Stimulated activated naive B cell treated with anti-CD40 and anti-IgM and Interleukin-4, amounts not matched to agents 10 μg/mL and 1 μg/mL and 100 μg/mL, for 72 hours (primary cell): ENCODE results near the gene TRIM48.
"Not testable (repeated sequence)": the region's sequence is repeated elsewhere in the genome, so short reads cannot be mapped to it uniquely, and the experiment has no call there.

ENCODE experiments used
- ATAC-seq, 2 donors: fragments of 150-1000 bp; cut with Tn5 transposase; replicated peaks; 2 replicates each; pipeline ENCODE4 v1.10.0; 2021; ENCODE audit warnings: moderate library complexity in 1 of 2
- DNase-seq: peaks from one replicate; pipeline ENCODE4 v3.0.0; 2021
- H3K27ac Mint-ChIP-seq: one replicate; pipeline ENCODE4 v1.8.0; 2022; ENCODE audit warnings: mild to moderate bottlenecking, mixed read lengths
- H3K27me3 Mint-ChIP-seq, 2 donors: one replicate each; pipeline ENCODE4 v1.8.0; 2022; ENCODE audit warnings: mixed read lengths in 2 of 2
- H3K36me3 Mint-ChIP-seq, 2 donors: one replicate each; pipeline ENCODE4 v1.8.0; 2022; ENCODE audit warnings: mixed read lengths in 2 of 2, mild to moderate bottlenecking in 1 of 2
- H3K4me1 Mint-ChIP-seq, 2 donors: one replicate each; pipeline ENCODE4 v1.8.0; 2022; ENCODE audit warnings: mixed read lengths in 2 of 2, mild to moderate bottlenecking in 1 of 2
- H3K4me3 Mint-ChIP-seq, 2 donors: one replicate each; pipeline ENCODE4 v1.8.0; 2022; ENCODE audit warnings: mild to moderate bottlenecking in 2 of 2, mixed read lengths in 2 of 2, moderate library complexity in 1 of 2
- H3K9me3 Mint-ChIP-seq, 2 donors: one replicate each; pipeline ENCODE4 v1.8.0; 2022; ENCODE audit warnings: mixed read lengths in 2 of 2, mild to moderate bottlenecking in 1 of 2

Gene TRIM48, protein sequence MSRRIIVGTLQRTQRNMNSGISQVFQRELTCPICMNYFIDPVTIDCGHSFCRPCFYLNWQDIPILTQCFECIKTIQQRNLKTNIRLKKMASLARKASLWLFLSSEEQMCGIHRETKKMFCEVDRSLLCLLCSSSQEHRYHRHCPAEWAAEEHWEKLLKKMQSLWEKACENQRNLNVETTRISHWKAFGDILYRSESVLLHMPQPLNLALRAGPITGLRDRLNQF

DNA sequence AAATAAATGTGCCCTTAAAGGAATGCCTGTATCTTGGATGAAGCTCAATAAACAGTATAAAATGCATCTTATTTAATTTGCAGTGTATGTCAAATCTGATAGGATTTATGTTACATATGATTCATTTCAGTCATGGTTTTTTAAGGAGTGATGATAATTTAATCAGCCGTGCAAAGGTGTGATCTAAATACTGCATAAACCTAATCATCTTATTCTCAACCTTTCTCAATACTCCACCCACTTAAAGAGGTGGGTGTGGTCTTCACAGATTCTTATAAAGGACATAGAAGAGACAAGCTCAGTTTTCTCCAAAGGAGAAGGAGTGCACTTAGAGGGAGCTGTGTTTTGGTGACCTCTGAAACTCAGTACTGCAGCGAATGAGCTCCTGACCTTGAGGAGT lies at the start of gene TRIM48:
Gene TRIM48, plus strand, starts transcription at position 301 of the 400 bp plus-strand sequence. CDS start 113 bp downstream, outside the sequence.
- not testable (repeated sequence) for H3K9me3 Mint-ChIP-seq, H3K4me1 Mint-ChIP-seq, ATAC-seq, DNase-seq, H3K27me3 Mint-ChIP-seq, H3K36me3 Mint-ChIP-seq, H3K27ac Mint-ChIP-seq, H3K4me3 Mint-ChIP-seq

DNA sequence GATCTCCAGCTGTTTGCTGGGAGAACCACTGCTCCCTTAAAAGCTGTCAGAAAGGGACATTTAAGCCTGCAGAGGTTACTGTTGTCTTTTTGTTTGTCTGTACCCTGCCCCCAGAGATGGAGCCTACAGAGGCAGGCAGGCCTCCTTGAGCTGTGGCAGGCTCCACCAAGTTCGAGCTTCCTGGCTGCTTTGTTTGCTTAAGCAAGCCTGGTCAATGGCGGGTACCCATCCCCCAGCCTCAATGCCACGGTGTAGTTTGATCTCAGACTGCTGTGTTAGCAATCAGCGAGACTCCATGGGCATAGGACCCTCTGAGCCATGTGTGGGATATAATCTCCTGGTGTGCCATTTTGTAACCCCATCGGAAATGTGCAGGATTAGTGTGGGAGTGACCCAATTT lies 23.6 kb upstream of the TRIM48 start:
- not testable (repeated sequence) for H3K4me1 Mint-ChIP-seq, DNase-seq, H3K36me3 Mint-ChIP-seq, H3K27me3 Mint-ChIP-seq, H3K27ac Mint-ChIP-seq, ATAC-seq, H3K4me3 Mint-ChIP-seq
- peaks cover 9 to 16% of the 10 kb centered on the region in 2 donors for H3K9me3 Mint-ChIP-seq

DNA sequence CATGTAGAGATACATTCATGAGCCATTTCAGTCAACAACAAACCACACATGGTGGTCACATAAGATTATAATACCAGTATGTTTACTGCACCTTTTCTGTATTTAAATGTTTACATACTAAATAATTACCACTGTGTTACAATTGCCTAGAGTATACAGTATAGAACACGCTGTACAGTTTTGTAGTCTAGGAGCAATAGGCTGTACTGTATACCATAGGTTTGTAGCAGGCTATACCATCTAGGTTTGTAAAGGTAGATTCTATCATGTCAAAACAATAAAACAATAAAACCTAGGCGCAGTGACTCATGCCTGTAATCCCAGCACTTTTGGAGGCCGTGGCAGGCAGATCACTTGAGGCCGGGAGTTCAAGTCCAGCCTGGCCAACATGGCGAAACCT lies 1.1 kb downstream of the TRIM48 start:
- no peak for ATAC-seq
- H3K27ac Mint-ChIP-seq: no peak overlapping the region
- peaks cover 0 to 5% of the 10 kb centered on the region in 2 donors for H3K9me3 Mint-ChIP-seq

More for the DNA sequence above, 1.1 kb downstream of the TRIM48 start:
- H3K36me3 Mint-ChIP-seq: no peaks in the 10 kb centered on the region
- H3K4me1 Mint-ChIP-seq: no peaks in the 10 kb centered on the region
- no peak for DNase-seq
- no peaks in the 10 kb centered on the region for H3K27me3 Mint-ChIP-seq
- H3K4me3 Mint-ChIP-seq: no peak overlapping the region
